A673 (cell line): ENCODE results near the gene UMODL1. TPM values are rescaled to one million over a fixed set of nuclear protein-coding genes. Genes with fewer than 3 reads are reported as not detected.

Source experiments
- BruUV-seq: library from RNA; stranded (reverse); fragments of 400-500 nt; replicated peaks from 2 replicates; lab custom pipeline; 2021; lab: Mats Ljungman, UMichigan
- CTCF ChIA-PET: fragments of 300-600 bp; sonication (Branson Sonifier 250); formaldehyde crosslinking; loops from one replicate; lab custom pipeline; 2022; ENCODE audit warnings: antibody characterized with exemption; lab: Charles Lee
- POLR2A ChIA-PET: fragments of 300-600 bp; sonication (Branson Sonifier 250); formaldehyde crosslinking; loops from one replicate; lab custom pipeline; 2022; ENCODE audit warnings: antibody characterized with exemption; ENCODE audit not compliant: low non-redundant PET; lab: Charles Lee
- DNase-seq: peaks from one replicate; pipeline ENCODE4 v3.0.0-alpha.2; 2015; ENCODE audit warnings: low spot score
- H3K27ac ChIP-seq: fragments of 200-600 bp; sonication (generic); 2 replicates; pipeline ENCODE4 v1.5.1; 2016; ENCODE audit warnings: mixed run types, low read depth, mild to moderate bottlenecking, mixed read lengths, antibody characterized with exemption, low read length; ENCODE audit not compliant: poor library complexity, severe bottlenecking
- H3K27me3 ChIP-seq: fragments of 200-600 bp; sonication (generic); replicated peaks from 2 replicates; pipeline ENCODE4 v1.6.1; 2017; ENCODE audit warnings: mixed run types, low read depth, mild to moderate bottlenecking, mixed read lengths, antibody characterized with exemption, low read length; ENCODE audit not compliant: insufficient read depth, poor library complexity
- H3K36me3 ChIP-seq: fragments of 200-600 bp; sonication (generic); 2 replicates; pipeline ENCODE4 v1.6.1; 2016; ENCODE audit warnings: mixed run types, mild to moderate bottlenecking, mixed read lengths, antibody characterized with exemption, low read length; ENCODE audit not compliant: insufficient read depth, poor library complexity, severe bottlenecking
- H3K4me1 ChIP-seq: fragments of 200-600 bp; sonication (generic); 2 replicates; pipeline ENCODE4 v1.6.1; 2017; ENCODE audit warnings: mixed run types, mild to moderate bottlenecking, mixed read lengths, antibody characterized with exemption, low read length; ENCODE audit not compliant: insufficient read depth, poor library complexity, severe bottlenecking
- H3K4me3 ChIP-seq: fragments of 200-600 bp; sonication (generic); 2 replicates; pipeline ENCODE4 v1.5.1; 2016; ENCODE audit warnings: low read depth, mixed run types, mild to moderate bottlenecking, mixed read lengths, low read length; ENCODE audit not compliant: poor library complexity, severe bottlenecking
- H3K9me3 ChIP-seq: fragments of 200-600 bp; sonication (generic); 2 replicates; pipeline ENCODE4 v1.6.1; 2016; ENCODE audit warnings: mixed run types, low read depth, mild to moderate bottlenecking, mixed read lengths, antibody characterized with exemption, low read length; ENCODE audit not compliant: poor library complexity, severe bottlenecking
- CTCF ChIP-seq: fragments of 300-800, 200-600 bp; sonication (generic); conservative IDR thresholded peaks from 2 replicates; pipeline ENCODE4 v1.5.1; 2017; ENCODE audit warnings: low read depth, mild to moderate bottlenecking, antibody characterized with exemption, low read length, moderate library complexity, mixed read lengths
- EZH2 ChIP-seq: fragments of 200-600 bp; sonication (generic); IDR thresholded peaks from 2 replicates; pipeline ENCODE4 v1.6.1; 2017; ENCODE audit warnings: borderline replicate concordance, low read depth, mild to moderate bottlenecking, mixed read lengths, antibody characterized with exemption, low read length; ENCODE audit not compliant: poor library complexity, severe bottlenecking
- intact Hi-C: fragments of 100-400 bp; cut with micrococcal nuclease; formaldehyde crosslinking; loops from one replicate; pipeline ENCODE4 v1.10.0; 2022; ENCODE audit not compliant: unreplicated experiment
- total RNA-seq: library from RNA; stranded (reverse); gene quantifications from 2 replicates; pipeline ENCODE4 v1.2.3, GENCODE V29; 2021

Gene UMODL1
- total RNA-seq, 1 experiment from 2014 or later: not detected

GRCh38 chr21:42060166-42060565 lies 11.0 kb upstream of the UMODL1 start:
- BruUV-seq: no TSS peak
- TF ChIP-seq CTCF: no peak
- ChIA-PET POLR2A (no interaction called here), CTCF (no interaction called here)
- no peak overlapping the region for H3K27ac ChIP-seq
- intact Hi-C loops: no loop called here
- no peaks in the 10 kb centered on the region for H3K27me3 ChIP-seq
- H3K4me3 ChIP-seq: no peak overlapping the region
- no peaks in the 10 kb centered on the region for H3K9me3 ChIP-seq
- H3K36me3 ChIP-seq: no peaks in the 10 kb centered on the region
- DNase-seq: no peak
- peaks cover 11% of the 10 kb centered on the region for H3K4me1 ChIP-seq

- no peak for DNase-seq
- Histone ChIP-seq H3K9me3 (no peaks in the 10 kb centered on the region), H3K36me3 (no peaks in the 10 kb centered on the region), H3K27ac (no peak overlapping the region), H3K4me1 (peaks cover 11% of the 10 kb centered on the region), H3K27me3 (no peaks in the 10 kb centered on the region), H3K4me3 (no peak overlapping the region)
- no TSS peak for BruUV-seq
- ChIA-PET CTCF (no interaction called here), POLR2A (no interaction called here)
- TF ChIP-seq CTCF (no peak), EZH2 (no peak)
- intact Hi-C loops: no loop called here
Measured at GRCh38 chr21:42061195-42061985, 9.7 kb upstream of the UMODL1 start.

- POLR2A ChIA-PET: no interaction called here
- BruUV-seq: no TSS peak
- no peak for TF ChIP-seq CTCF
- no peak for TF ChIP-seq EZH2
- H3K4me1 ChIP-seq: peaks cover 11% of the 10 kb centered on the region
- no peaks in the 10 kb centered on the region for H3K9me3 ChIP-seq
- CTCF ChIA-PET: no interaction called here
- H3K27ac ChIP-seq: no peak overlapping the region
- no peak for DNase-seq
- no peak overlapping the region for H3K4me3 ChIP-seq
- no peaks in the 10 kb centered on the region for H3K27me3 ChIP-seq
- no peaks in the 10 kb centered on the region for H3K36me3 ChIP-seq
- intact Hi-C loops: no loop called here
Measured at GRCh38 chr21:42061986-42062235, 9.2 kb upstream of the UMODL1 start.
